HG03064 (cell line): ENCODE results near the gene MRPL53.
"Not testable (repeated sequence)": the region's sequence is repeated elsewhere in the genome, so short reads cannot be mapped to it uniquely, and the experiment has no call there.

Experiments used
- ATAC-seq: cut with Tn5 transposase; IDR thresholded peaks from one replicate; pipeline ENCODE4 v1.9.1; 2021; ENCODE audit warnings: low read depth; ENCODE audit not compliant: unreplicated experiment

MRPL53 gene

DNA sequence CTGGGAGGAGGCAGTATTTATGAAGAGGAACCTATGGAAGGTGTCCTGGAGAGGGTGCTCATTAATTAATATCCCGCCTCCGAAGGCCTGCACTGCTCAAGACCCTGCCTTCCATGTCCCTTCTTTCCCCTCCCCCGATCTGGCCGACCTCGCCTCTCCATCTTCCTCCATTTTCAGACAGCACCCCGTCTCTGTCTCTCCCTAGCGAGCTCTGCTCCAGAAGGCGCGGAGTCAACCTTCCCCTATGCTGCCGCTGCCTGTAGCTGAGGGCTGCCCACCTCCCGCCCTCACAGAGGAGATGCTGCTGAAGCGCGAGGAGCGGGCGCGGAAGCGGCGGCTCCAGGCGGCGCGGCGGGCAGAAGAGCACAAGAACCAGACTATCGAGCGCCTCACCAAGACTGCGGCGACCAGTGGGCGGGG is 15.3 kb downstream of the MRPL53 start:
- no peak for ATAC-seq

DNA sequence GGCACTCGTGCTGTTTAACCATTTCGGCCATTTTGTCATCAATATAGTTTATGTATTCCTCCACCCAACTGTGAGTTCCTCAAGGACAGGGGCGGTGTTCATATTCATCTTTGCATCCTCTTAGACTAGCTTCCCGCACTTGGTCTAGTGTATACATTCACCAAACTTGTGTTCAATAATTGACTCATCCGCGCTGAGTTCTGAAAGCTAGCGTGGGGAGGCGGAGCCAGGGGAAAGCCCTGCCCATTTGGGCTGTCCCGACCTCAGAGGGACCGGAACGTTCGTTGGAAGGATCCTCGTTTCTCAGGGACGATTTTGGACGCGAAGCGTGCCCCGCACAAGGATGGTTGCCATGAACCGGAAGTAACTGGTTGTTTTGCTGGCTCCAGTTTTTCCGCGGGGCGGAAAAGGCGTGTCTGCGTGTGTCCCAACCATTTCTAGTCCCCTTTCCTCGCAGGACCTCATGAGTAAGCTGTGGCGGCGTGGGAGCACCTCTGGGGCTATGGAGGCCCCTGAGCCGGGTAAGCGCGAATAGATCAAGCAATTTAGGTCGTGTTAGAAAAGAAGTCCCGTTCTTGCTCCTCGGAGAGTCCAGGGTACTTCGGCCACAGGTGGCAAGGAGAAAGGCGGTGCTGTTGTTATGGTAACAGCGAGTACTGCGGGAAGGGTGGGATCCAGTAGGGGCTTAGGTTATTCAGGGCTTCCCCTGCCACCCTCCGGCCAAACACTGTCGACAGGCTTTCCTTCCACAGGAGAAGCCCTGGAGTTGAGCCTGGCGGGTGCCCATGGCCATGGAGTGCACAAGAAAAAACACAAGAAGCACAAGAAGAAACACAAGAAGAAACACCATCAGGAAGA is 17.6 kb downstream of the MRPL53 start, which contains the start of gene INO80B:
Gene INO80B (plus strand): TSS at position 434 of the 858 bp plus-strand sequence. CDS start 30 bp downstream, at position 464.
- peak; percentile 39 for ATAC-seq

DNA sequence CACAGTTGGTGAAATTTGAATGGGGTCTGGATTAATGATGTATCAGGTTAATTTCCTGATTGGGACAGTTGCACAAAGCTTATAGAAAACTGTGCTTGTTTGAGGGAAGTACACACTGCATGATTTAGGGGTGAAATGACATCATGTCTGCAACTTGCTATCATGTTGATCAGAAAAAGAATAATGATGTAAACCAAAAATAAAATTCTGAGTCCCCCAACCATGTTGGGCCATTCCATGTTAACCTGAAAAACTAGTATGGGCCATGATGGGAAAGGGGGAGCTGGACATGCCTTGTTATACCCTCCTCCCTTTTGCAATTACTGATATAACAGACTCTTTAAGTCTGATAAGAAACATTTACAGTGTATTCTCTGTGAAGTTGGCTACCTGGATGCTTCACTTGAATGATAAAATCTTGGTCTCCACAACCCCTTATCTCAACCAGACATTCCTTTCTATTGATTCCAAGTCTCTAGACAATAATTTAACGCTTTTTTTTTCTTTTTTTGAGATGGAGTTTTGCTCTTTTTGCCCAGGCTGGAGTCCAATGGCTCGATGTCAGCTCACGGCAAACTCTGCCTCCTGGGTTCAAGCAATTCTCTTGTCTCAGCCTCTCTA is 21.8 kb downstream of the MRPL53 start:
- no peak for ATAC-seq

DNA sequence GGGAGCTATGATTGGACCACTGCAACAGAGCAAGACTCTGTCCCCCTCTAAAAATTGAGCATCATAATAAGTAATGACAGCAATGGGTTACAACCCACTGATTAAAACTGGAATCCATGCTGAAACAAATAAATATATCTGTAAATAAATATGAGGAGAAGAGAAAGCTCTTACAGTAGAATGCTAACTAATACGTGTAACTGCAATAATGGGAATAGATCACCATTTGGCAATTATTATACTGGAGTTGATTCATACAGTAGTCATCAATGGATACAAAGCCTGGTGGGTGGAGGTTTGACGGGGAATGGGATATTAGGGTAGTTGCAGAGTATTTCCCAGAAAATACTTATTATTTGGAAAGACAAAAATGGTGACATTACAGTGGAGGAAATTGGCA is 23.7 kb downstream of the MRPL53 start:
- ATAC-seq: no peak

DNA sequence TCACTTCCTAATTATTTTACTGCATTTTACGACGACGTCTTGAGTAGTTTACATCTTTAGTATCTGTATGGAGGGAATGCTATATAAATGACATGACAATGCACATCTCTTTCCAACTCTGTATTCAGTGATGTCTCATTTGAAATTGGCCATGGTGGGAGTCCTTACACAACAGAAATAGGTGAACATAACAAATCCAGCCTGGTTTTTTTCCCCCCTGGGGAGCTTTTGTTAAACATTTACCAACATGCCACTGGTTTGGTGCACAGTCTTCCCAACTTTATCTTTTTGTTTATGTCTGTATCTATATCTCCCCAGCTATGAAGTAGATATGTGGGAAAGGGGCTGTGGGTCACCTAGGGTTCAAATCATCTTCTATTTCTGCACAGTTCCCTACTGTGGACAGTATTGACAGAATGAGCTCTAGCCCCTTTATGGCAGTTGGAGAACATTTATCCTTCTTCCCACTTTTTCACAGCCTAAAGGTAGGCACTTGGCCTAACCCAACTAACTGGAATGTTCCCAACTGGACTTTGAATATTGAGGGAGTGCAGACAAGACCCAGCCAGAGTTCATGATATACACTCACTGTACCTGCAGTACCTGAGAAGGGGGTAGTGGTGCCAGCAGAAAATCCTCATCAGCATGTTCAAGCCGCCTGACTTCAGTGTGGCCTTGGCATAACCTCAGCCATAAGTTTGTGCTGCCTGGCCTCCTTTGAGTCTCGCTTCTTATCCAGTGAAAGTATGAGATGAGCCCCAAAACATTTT is 25.1 kb downstream of the MRPL53 start:
- no peak for ATAC-seq

DNA sequence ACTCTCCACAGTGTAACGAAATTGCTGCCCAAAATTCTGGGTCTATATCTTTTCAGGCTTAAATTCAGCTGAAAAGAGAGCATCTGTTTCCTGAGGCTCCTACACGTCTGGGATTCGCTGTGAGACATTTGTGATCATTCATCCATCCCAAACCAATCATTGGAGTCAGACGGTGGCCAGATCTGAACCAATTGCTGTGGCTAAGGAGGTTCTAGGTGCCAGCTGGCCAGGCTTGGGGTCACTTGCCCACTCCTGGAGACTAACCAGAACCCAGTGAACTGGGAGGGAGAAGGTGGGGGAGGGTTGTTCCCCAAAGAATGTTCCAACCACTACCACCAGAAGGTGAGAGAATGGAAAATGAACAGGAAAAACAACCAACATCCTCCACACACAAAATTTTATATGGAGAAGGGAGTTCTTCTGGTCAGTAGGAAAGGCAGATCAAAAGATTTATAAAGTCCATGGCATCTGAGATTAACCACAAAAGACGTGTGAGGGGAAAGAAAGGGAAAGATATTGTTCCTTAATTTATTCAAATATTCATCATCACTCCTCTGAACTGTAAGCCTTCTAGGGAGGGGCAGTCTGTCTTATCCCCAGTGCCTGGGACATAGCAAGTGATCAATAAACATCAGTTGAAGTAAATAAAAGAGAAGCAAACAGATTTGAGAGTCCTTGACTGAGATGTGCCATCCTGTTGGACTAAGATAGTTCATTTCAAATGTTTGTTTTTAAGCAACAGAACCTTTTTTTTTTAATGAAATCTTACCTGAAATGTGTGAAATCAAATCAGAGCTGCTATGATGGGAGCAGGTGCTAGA is 27.8 kb downstream of the MRPL53 start:
- ATAC-seq: no peak

DNA sequence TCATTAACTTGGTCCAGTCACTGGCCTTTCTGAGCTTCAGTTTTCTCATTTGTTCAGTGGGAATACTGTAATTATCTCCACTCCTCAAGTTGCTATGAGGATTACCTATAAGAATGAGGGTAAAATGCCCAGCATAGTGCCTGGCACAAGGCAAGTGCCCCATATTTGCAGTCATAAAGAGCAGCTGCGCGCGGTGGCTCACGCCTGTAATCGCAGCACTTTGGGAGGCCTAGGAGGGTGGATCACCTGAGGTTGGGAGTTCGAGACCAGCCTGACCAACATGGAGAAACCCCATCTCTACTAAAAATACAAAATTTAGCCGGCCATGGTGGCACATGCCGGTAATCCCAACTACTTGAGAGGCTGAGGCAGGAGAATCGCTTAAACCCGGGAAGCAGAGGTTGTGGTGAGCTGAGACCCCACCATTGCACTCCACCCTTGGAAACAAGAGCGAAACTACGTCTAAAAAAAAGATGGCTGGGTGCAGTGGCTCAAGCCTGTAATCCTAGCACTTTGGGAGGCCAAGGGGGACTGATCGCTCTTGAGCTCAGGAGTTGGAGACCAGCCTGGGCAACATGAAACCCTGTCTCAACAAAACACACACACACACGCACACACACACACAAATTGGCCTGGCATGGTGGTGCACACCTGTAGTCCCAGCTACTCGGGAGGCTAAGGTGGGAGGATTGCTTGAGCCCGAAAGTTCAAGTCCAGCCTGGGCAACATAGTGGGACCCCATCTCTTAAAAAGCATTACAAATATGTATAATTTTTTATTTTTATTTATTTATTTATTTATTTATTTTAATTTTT is 29.8 kb downstream of the MRPL53 start:
- not testable (repeated sequence) for ATAC-seq

DNA sequence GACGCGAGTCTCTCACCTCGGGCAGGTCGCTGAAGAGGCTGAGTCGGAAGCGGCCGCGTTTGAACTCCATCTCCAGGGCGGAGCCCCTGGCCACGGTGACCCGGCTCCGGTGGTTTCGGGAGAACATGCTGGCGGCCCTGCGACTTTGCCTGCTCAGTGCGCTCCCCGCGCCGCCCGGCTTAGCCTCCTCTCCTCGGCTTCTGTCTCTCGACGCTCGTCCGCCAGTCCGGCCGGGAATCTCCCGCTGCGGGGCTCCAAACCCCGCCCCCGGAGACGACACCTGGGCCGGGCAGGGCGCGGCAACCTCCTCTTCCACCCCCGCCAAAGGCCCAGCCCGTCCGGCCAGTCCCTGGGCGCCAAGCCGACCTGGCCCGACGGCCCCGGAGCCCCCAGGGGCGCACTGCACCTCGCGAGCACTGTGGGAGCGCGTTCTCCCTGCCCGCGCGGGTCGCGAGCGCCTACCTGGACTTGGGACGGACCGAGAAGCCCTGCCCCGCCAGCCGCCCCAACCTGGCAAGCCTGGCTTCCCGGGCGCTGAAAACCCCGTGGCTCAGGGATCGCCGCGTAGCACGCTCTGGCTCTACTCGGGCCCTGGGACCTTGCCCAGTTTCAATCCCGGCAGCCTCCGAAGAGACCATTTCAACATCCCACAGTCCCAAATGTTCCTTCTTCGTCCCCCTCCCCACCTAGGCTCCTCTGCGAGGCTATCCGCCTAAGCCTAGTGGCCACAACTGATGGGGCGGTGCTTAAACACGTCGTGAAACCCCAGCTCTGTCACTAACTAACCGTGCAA is 30.6 kb downstream of the MRPL53 start, which contains the start of gene RTKN:
Gene RTKN (minus strand): TSS at position 248 of the 793 bp plus-strand sequence. CDS start 121 bp downstream, at position 127.
- no peak for ATAC-seq

DNA sequence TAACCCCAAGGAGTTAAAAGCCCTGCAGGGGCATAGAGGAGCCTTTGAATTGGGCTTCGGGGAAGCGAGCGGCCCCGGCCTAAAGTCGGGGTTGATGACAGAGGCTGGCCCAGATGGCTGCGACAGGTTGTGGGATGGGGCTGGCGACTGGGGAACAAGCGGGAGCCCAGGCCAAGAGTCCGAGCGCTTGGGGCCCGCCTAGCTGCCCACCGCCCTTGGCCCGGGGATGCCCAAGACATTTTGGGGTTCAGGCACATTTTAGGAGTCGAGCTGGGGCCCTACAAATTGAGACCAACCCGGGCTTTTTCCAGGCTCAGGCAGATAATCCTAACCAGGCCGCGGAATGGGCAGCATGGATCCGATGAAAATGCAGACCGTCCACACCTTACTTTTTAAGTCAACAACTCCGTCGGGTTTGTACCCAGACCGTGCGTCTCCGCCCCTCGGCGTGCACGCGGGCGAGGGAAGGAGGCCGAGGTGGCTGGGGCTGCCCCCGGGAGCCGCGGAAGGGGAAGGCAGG is 31.2 kb downstream of the MRPL53 start:
- ATAC-seq: no peak

DNA sequence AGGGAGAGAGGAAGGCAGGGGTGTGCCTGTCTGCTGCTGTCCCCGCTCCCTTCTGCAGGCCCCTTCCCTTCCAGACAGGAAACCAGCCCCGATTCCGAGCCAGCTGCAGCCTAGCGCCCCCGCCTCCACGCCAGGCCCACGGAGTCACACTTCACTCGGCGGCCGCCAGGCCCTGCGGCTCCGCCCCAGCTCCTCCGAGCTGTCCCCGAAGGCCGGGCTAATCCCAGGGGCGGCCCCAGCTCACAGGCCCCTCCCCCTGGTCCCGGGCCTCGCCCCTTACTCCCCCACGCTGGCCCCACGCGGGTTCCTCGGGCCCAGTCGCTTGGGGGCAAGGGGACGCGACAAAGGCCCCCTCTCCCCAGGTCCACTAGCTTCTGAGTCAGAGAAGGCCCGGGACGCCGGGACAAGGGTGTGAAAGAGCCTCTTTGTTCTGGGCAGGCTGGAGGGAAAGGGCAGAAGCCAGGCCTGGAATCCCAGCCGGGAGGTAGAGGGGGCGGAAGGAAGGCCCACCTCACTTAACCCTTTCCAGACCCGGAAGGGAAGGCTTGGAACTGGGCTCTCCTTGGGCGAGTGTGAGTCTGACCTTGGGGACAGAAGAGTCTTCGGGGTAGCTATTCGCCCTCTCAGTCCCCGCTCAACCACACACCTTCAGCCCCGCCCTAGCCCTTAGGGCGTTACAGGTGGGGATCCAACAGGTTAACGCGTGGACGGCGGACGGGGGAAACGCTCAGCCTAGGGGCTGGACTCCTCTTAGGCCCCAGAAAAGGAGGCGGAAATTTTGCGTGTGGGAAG is 31.9 kb downstream of the MRPL53 start:
- ATAC-seq: peak; percentile 79

DNA sequence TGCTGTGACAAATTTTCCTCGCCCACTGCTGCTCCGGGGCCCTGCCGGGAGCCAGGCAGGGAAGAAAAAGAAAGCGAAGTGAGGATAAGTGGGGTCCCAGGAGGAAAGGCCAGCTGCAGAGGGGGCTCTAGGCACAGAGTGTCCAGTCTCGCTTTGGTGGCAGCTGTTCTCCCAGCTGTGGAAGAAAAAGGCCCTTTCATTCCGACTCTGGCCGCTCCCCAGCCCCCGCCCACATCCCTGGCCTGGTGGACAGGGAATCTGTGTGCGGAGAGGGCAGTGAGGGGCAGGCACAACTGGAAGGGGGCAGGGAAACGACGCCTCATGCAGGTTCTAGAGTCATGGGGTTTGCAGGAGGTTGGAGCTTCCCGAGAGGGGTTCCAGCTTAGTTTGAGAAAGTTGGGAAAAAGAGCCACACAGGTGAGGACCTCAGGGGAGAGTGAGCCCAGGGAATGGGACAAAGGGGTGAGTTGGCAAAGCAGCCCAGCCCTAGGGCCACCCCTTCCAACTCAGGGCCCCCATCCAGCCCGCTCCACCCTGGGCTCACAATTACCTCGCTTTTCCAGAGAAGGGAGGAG is 32.6 kb downstream of the MRPL53 start:
- ATAC-seq: no peak

DNA sequence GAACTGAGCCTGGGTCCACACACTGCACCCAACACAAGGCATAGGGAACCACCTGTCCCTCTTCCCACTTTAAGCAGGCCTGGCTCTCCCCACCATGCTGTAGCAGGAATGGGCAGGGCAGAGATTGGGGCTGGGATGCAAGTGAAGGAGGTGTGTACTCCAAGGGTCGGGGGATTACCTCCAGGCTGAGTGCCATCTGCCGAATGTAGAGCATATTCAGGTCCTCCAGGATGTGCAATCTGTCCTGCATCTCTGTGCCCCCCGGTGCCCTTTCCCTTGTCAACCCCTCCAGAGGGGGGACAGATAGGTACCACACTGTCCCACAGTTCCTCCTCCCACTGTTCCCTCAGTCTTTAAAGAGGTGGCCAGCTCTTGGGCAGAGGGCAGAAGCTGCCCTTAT is 33.1 kb downstream of the MRPL53 start:
- no peak for ATAC-seq

DNA sequence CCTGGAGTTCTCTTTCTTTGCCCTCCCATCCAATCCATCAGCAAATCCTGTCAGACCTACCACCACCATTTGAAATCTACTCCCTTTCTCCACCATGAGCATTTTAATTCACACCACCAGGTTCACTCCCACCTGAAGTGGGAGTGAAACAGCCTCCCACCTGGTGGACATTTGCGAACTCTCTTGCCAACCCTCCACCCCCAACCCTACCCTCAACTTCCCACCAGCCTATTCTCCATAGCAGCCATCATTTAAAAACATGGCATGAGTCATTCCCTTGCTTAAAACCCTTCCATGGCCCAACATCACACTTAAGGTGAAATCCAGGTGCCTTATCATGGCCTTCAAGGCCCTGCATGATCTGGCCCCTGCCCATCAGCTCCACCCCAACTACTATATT is 34.2 kb downstream of the MRPL53 start:
- no peak for ATAC-seq

DNA sequence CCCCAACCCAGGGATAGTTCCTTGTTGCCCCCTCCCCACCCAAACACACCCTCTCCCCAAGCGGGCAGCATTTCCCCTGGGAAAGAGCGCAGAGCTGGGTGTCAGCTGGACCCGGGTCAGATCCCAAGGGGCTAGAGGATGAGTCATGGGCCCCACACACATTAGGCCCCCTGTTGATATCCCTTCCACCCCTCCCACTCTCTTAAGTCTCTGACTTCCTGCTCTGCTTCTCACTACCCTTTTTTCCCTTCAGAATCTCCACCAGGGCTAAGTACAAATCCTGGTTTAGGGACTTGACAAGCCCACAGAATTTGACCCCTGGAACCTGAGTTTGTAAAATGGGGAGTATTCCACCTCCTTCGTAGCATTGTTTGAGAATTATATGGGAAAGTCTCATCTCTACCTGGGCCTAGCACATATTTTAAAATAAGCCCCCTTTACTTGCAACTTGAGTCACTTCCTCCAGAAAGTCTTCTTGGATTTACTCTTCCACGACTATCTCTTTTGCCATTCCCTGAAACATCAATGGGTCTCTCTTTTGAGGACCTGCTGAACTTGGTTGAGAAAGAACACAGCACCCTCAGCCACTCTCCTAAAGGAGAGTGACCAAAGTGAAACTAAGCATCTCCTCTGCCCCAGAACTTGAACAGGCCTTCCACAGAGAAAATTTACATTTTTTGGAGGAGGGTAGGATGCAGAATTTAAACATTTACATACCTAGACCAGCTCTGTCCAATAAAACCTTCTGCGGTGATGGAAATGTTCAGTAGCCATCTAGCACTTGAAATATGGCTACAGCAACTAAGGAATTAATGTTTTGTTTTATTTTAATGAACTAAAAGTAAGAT is 35.4 kb downstream of the MRPL53 start:
- ATAC-seq: no peak

DNA sequence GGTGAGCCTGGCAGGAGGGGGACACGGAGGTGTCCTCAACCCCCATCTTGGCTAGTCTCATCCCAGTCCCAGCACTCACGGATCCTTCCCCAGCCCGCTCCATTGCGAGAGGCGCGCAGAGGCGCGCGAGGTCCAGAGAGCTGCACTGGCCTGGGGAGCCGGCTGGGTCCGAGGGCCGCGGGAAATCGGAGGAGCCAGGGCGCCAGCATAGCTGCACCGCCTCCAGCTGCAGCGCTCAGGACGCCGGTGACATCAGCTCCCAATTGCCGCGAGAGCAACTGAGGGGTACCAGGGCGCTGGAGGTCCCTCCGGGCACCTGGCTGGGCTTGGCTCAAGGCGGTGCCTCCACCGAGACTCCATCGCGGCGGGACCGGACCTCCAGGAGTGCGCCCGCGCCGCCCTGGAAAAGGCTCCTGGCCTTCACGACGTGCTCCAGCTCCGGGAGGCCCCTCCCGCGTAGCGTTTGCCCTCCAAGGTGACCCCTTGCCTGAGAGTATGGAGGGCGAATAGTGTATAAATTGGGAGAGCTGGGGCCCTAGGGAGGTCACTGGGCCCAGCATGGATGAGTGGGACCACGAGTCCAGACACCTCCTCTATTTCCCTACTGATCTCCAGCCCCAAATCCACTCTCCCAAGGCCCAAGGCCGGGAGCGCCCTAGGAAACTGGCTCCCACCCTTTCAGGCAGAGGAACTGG is 36.2 kb downstream of the MRPL53 start:
- no peak for ATAC-seq

DNA sequence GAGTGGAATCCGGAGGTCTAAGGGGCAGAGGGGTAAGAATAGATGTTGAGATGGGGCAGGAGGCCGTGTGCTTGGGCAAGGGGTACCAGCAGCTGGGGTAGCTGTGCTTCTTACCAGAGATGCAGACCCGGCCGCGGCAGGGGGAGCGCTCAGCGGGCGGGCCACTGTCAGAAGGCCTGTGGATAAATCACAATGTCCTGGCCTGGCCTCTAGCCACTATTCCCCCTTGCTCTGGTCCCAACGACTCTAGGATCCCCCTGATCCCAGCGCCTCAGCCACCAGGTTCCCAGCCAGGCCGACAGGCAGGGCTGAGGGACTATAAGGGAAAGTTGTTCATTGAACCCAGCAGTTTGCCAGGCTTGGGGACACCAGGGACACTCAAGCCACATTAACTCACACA is 42.0 kb downstream of the MRPL53 start:
- no peak for ATAC-seq
